Skeletal muscle tissue (tissue), 4 donors: ENCODE data around the gene HS6ST3. TPM values are rescaled to one million over a fixed set of nuclear protein-coding genes. Genes with fewer than 3 reads are reported as not detected.

Source experiments
- H3K27ac ChIP-seq: one replicate; pipeline ENCODE4 v1.7.0; 2013; ENCODE audit warnings: mild to moderate bottlenecking, low read depth, low read length, inconsistent platforms
- H3K27me3 ChIP-seq, 3 donors: one replicate each; pipeline ENCODE4 v1.7.0; 2013; ENCODE audit warnings: low read length in 3 of 3; ENCODE audit not compliant: control insufficient read depth in 3 of 3, insufficient read depth in 3 of 3
- H3K36me3 ChIP-seq, 3 donors: one replicate each; pipeline ENCODE4 v1.7.0; 2013; ENCODE audit warnings: low read length in 3 of 3; ENCODE audit not compliant: control insufficient read depth in 3 of 3, insufficient read depth in 3 of 3
- H3K4me1 ChIP-seq, 3 donors: one replicate each; pipeline ENCODE4 v1.7.0; 2013; ENCODE audit warnings: low read length in 3 of 3, mild to moderate bottlenecking in 3 of 3; ENCODE audit not compliant: control insufficient read depth in 3 of 3, insufficient read depth in 3 of 3
- H3K4me3 ChIP-seq, 3 donors: one replicate each; pipeline ENCODE4 v1.7.0; 2013; ENCODE audit warnings: low read length in 3 of 3
- H3K9ac ChIP-seq, 3 donors: one replicate each; pipeline ENCODE4 v1.7.0; 2013; ENCODE audit warnings: low read length in 3 of 3, mild to moderate bottlenecking in 3 of 3, moderate library complexity in 2 of 3, low read depth in 1 of 3
- H3K9me3 ChIP-seq, 3 donors: one replicate each; pipeline ENCODE4 v1.7.0; 2013; ENCODE audit warnings: low read length in 3 of 3; ENCODE audit not compliant: control insufficient read depth in 3 of 3
- total RNA-seq: library from RNA; depleted of rRNA; stranded (reverse); fragments of >200 nt; gene quantifications from one replicate; pipeline ENCODE4 v1.2.3, GENCODE V29; 2014
- donor health status: Osteomylitis.

HS6ST3 gene
- total RNA-seq, 1 donor from 2014 or later: 0.52 TPM

GRCh38 chr13:96065849-96066248, 24.1 kb upstream of the HS6ST3 start:
- Histone ChIP-seq H3K27me3 (no peaks in the 10 kb centered on the region), H3K4me3 (no peak overlapping the region), H3K36me3 (no peaks in the 10 kb centered on the region), H3K9ac (no peak overlapping the region), H3K27ac (no peak overlapping the region), H3K4me1 (no peaks in the 10 kb centered on the region), H3K9me3 (peaks cover 0 to 3% (median 0%) of the 10 kb centered on the region in 3 donors)

- Histone ChIP-seq H3K4me3 (no peak overlapping the region), H3K9me3 (peaks cover 0 to 3% (median 0%) of the 10 kb centered on the region in 3 donors), H3K9ac (no peak overlapping the region), H3K36me3 (no peaks in the 10 kb centered on the region), H3K27me3 (no peaks in the 10 kb centered on the region), H3K27ac (no peak overlapping the region), H3K4me1 (no peaks in the 10 kb centered on the region)
Observed at GRCh38 chr13:96068729-96069128, 21.2 kb upstream of the HS6ST3 start.

- no peaks in the 10 kb centered on the region for H3K27me3 ChIP-seq
- H3K27ac ChIP-seq: no peak overlapping the region
- H3K9me3 ChIP-seq: peaks cover 0 to 3% (median 0%) of the 10 kb centered on the region in 3 donors
- H3K4me1 ChIP-seq: no peaks in the 10 kb centered on the region
- H3K36me3 ChIP-seq: no peaks in the 10 kb centered on the region
- no peak overlapping the region for H3K9ac ChIP-seq
- no peak overlapping the region for H3K4me3 ChIP-seq
Observed at GRCh38 chr13:96071504-96071903, 18.4 kb upstream of the HS6ST3 start.

GRCh38 chr13:96072392-96072791, 17.5 kb upstream of the HS6ST3 start:
- Histone ChIP-seq H3K27me3 (no peaks in the 10 kb centered on the region), H3K27ac (no peak overlapping the region), H3K9ac (no peak overlapping the region), H3K9me3 (peaks cover 0 to 3% (median 0%) of the 10 kb centered on the region in 3 donors), H3K4me3 (no peak overlapping the region), H3K36me3 (no peaks in the 10 kb centered on the region), H3K4me1 (no peaks in the 10 kb centered on the region)

- Histone ChIP-seq H3K4me1 (no peaks in the 10 kb centered on the region), H3K9me3 (no peaks in the 10 kb centered on the region), H3K4me3 (no peak overlapping the region), H3K27me3 (no peaks in the 10 kb centered on the region), H3K9ac (no peak overlapping the region), H3K27ac (no peak overlapping the region), H3K36me3 (no peaks in the 10 kb centered on the region)
Observed at GRCh38 chr13:96075953-96076543, 13.9 kb upstream of the HS6ST3 start.

- Histone ChIP-seq H3K4me3 (no peak overlapping the region), H3K4me1 (no peaks in the 10 kb centered on the region), H3K27ac (no peak overlapping the region), H3K36me3 (no peaks in the 10 kb centered on the region), H3K9me3 (no peaks in the 10 kb centered on the region), H3K27me3 (peaks cover 0 to 6% (median 2%) of the 10 kb centered on the region in 3 donors), H3K9ac (no peak overlapping the region)
Observed at GRCh38 chr13:96080676-96081075, 9.2 kb upstream of the HS6ST3 start.

- Histone ChIP-seq H3K4me1 (no peaks in the 10 kb centered on the region), H3K36me3 (no peaks in the 10 kb centered on the region), H3K4me3 (no peak overlapping the region), H3K27ac (no peak overlapping the region), H3K9me3 (no peaks in the 10 kb centered on the region), H3K9ac (no peak overlapping the region), H3K27me3 (peaks cover 0 to 6% (median 5%) of the 10 kb centered on the region in 3 donors)
Observed at GRCh38 chr13:96081888-96082287, 8.0 kb upstream of the HS6ST3 start.

- no peak overlapping the region for H3K27ac ChIP-seq
- H3K9me3 ChIP-seq: no peaks in the 10 kb centered on the region
- no peak overlapping the region for H3K9ac ChIP-seq
- H3K36me3 ChIP-seq: no peaks in the 10 kb centered on the region
- H3K4me1 ChIP-seq: no peaks in the 10 kb centered on the region
- no peak overlapping the region for H3K4me3 ChIP-seq
- H3K27me3 ChIP-seq: peaks cover 0 to 6% (median 5%) of the 10 kb centered on the region in 3 donors
Observed at GRCh38 chr13:96082640-96083039, 7.3 kb upstream of the HS6ST3 start.

GRCh38 chr13:96086736-96087135, 3.2 kb upstream of the HS6ST3 start:
- Histone ChIP-seq H3K9ac (no peak overlapping the region), H3K4me3 (no peak overlapping the region), H3K27ac (no peak overlapping the region), H3K36me3 (no peaks in the 10 kb centered on the region), H3K9me3 (no peaks in the 10 kb centered on the region), H3K27me3 (peaks cover 18 to 33% (median 31%) of the 10 kb centered on the region in 3 donors), H3K4me1 (peaks cover 5 to 11% (median 9%) of the 10 kb centered on the region in 3 donors)

GRCh38 chr13:96089139-96089538, 768 bp upstream of the HS6ST3 start:
- peaks cover 22 to 52% (median 39%) of the 10 kb centered on the region in 3 donors for H3K27me3 ChIP-seq

More at GRCh38 chr13:96089139-96089538, 768 bp upstream of the HS6ST3 start:
- H3K9me3 ChIP-seq: no peaks in the 10 kb centered on the region
- no peak overlapping the region for H3K9ac ChIP-seq
- peak overlapping the region in 1 of 3 donors; percentile 69 for H3K4me3 ChIP-seq
- peaks cover 7 to 11% (median 9%) of the 10 kb centered on the region in 3 donors for H3K4me1 ChIP-seq
- no peaks in the 10 kb centered on the region for H3K36me3 ChIP-seq
- H3K27ac ChIP-seq: no peak overlapping the region
